ENCODE results near the gene CACNA1I.
"Not testable (repeated sequence)": the region's sequence is repeated elsewhere in the genome, so short reads cannot be mapped to it uniquely, and the experiment has no call there.

CACNA1I gene

DNA sequence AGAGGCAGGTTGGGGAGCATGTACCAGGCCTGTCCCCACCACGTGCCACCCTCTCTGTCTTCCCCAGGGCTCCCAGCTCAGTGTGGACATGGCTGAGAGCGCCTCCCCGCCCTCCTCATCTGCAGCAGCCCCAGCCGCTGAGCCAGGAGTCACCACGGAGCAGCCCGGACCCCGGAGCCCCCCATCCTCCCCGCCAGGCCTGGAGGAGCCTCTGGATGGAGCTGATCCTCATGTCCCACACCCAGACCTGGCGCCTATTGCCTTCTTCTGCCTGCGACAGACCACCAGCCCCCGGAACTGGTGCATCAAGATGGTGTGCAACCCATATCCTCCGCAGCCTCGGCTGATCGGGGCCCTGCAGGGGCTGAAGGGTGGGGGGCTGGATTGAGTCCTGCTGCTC lies at the start of gene CACNA1I:
TSS of gene CACNA1I (plus strand) at position 89 of the 400 bp plus-strand sequence. CDS start at position 89, 0 bp downstream.
- no peak for DNase-seq (ENCODE audit: low spot score)

DNA sequence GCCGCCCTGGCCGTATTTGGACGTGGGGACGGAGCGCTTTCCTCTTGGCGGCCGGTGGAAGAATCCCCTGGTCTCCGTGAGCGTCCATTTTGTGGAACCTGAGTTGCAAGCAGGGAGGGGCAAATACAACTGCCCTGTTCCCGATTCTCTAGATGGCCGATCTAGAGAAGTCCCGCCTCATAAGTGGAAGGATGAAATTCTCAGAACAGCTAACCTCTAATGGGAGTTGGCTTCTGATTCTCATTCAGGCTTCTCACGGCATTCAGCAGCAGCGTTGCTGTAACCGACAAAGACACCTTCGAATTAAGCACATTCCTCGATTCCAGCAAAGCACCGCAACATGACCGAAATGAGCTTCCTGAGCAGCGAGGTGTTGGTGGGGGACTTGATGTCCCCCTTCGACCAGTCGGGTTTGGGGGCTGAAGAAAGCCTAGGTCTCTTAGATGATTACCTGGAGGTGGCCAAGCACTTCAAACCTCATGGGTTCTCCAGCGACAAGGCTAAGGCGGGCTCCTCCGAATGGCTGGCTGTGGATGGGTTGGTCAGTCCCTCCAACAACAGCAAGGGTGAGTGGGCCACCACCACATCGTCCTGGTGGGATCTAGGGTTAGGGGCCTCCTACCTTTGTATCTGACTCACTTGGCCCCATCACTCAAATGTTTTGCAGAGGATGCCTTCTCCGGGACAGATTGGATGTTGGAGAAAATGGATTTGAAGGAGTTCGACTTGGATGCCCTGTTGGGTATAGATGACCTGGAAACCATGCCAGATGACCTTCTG lies 49.3 kb upstream of the CACNA1I start:
- DNase-seq (ENCODE audit: low spot score) = not testable (repeated sequence)

DNA sequence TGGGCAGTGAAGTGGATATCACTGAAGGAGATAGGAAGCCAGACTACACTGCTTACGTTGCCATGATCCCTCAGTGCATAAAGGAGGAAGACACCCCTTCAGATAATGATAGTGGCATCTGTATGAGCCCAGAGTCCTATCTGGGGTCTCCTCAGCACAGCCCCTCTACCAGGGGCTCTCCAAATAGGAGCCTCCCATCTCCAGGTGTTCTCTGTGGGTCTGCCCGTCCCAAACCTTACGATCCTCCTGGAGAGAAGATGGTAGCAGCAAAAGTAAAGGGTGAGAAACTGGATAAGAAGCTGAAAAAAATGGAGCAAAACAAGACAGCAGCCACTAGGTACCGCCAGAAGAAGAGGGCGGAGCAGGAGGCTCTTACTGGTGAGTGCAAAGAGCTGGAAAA lies 48.5 kb upstream of the CACNA1I start:
- not testable (repeated sequence) for DNase-seq (ENCODE audit: low spot score)

DNA sequence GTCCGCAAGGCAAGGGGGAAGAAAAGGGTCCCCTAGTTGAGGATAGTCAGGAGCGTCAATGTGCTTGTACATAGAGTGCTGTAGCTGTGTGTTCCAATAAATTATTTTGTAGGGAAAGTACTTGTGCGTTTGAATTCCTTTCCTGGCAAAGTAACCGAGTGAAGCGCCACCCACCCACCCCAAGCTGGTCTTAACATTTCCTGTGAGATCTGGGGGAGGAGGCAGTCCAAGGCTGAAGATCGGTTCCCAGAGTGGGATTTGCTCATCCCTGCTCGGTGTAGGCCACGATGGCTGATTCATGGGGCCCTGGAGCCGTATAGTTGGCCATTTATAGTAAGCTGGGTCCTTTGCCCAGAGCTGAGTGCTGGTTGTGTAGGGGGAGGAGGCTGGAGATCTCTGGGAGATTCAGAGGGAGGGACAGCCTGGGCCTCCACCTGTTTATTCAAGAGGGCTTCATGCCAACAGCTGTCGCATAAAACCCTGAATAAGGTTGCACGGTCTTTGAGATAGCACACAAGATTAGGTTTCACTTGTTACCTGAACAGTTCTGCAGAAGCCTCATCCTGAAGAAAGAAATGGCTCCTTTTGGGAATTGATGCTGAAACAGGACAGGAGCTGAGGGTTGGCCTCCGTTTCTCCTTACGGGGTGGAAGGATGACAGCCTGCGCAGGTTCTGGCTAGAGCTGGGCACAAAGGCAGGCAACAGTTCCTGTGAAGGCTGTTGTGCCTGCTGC lies 47.8 kb upstream of the CACNA1I start:
- DNase-seq (ENCODE audit: low spot score) = peak; percentile 56

DNA sequence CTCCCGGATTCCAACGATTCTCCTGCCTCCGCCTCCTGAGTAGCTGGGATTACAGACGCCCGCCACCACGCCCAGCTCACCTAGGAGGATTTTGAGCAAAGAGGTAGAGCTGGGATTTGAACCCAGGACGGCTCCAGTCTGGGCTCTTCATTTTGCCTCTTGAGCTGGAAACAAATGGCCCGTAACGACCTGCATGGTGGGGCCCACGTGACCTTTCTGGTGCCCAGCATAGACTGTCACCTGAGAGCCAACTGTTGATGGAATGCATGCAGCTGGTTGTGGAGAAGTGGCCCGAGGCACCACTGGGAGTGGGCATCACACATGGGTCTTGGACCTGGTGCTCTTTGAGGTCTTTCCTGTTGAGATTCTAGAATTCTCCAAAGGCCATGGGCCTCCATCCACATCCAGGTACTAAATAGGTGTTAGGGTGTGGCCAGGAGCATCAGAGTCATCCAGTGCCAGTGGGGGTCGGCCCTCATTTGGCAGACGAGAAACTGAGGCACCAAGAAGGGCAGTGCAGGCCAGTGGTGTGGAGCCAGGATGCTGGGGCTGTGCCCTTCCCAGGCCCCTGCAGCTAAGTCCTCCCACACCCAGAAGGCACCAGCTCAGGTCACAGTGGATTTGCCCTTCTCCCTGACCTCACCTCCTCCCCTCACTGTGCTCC lies 46.3 kb upstream of the CACNA1I start:
- no peak for DNase-seq (ENCODE audit: low spot score)

DNA sequence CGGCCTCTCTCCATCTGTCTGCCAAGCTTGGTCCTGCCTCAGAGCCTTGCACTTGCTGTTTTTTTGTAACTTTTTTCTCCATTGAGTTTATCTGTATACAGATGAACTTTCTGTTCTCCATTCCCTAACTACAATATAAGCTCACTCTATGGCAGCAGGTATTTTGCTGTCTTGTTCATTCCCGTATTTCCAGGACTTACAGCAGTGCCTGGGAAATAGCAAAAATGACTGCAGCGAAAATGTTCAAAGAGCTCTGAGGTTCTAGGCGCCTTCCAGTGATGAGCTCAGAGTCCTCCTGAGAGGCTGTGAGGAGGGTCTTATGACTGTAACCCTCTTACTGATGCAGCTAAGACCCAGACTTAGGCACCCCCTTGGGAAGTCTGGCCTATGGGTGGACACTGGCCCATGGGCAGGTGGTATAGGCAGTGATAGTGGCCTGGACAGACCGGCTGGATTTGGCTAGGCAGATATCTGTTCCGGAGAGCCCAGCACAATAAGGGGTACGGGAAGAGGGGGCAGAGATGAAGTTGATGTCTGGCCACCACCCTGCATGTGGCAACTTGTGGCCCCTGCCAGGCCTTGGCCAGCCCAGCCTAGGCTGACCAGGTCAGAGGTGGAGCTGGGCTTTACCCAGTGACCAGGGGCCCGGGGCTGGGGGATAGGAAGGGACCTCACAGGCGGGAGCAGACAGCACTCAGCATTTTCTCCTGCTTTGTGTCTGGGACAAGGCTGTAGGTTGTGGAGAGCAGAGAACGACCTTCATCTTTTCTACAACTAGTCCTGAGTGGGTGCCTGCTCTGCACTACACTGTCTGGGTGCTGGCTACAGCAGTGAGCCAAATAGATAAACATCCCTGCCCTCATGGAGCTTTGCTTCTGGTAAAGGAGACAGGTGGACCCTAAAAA lies 45.5 kb upstream of the CACNA1I start:
- DNase-seq (ENCODE audit: low spot score) = no peak

DNA sequence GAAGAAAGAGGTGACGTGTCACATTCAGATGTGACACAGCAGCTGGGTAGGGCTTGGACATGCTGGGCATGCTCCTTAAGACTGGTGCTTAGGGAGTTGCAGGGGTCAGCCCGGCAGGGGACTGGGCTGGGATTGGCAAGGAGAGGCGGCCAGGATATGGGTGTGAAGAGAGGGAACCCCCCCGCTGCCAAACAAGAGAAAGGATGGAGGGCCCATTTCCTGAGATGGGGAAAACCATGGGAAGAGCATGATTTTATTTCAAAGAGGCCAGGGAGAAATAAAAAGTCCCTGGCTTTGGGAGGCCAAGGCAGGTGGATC lies 44.9 kb upstream of the CACNA1I start:
- DNase-seq (ENCODE audit: low spot score) = no peak

DNA sequence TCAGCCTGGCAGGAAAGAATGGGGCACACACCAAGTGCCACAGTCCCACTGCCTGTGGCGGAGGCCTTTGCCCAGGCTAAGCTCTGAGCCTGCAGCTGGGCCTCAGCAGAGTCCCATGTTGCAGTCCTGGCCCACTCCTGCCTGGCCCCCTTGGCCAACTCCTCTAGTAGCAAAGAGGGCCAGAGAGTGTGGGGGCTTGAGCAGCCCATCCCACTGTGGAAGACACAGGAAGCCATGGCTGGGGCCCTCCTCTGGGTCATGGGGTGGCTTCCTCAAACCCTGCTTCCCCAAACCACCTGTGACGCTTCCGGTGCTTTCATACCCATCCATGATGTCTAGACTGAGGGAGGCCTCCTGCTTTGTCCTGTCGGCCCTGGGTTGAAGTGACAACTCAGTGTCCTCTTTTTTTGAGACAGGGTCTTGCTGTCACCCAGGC lies 43.8 kb upstream of the CACNA1I start:
- DNase-seq (ENCODE audit: low spot score) = no peak

DNA sequence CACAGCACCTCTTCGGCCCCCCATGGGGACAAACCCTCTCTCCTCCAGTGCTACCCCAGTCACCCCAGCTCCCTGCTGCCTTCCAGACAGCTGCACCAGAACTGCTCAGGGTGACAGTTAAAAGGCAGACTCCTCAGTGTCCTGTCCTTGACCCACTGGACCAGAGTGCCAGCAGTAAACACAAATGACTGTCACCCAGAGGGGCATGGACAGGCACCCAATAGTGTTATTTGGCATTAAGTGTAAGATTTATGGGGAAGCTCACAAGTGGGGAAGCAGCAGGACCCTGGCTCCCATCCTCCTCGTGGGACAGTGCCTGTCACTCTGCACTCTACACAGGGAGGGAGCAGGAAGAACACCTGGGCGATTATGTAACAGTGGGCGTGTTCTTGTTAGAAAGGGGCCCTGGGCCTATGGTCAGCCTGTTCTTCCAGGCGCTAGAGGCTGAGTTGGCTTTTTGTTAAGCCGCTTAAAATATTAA lies 43.0 kb upstream of the CACNA1I start:
- DNase-seq (ENCODE audit: low spot score) = no peak

DNA sequence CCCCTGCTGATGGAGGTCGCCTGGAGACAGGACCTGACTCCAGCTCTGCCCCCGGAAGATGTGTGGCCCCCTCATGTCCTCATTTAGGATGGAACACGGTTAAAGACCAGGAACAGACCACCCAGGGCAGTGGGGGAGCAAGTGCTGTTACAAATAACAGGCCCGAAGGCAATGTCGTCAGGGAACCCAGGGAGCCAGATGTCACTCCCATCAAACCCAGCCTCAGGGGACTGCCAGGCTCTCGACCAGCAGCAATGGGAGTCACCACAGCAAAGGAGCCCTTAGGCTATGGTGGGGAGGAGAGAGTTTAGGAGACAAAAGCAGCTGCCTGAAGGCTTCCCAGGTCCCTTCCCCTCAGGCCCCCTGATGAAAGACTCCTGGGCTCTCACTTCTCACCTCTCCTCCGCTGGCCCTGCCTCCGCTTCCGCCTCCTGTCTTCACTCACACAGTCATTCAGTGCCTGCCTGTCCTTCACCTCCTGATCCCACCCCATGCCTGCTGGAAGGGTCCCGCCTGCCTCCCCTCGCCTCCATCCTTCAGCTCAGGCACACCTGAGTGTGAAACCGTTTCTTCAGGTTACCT lies 42.4 kb upstream of the CACNA1I start:
- no peak for DNase-seq (ENCODE audit: low spot score)

DNA sequence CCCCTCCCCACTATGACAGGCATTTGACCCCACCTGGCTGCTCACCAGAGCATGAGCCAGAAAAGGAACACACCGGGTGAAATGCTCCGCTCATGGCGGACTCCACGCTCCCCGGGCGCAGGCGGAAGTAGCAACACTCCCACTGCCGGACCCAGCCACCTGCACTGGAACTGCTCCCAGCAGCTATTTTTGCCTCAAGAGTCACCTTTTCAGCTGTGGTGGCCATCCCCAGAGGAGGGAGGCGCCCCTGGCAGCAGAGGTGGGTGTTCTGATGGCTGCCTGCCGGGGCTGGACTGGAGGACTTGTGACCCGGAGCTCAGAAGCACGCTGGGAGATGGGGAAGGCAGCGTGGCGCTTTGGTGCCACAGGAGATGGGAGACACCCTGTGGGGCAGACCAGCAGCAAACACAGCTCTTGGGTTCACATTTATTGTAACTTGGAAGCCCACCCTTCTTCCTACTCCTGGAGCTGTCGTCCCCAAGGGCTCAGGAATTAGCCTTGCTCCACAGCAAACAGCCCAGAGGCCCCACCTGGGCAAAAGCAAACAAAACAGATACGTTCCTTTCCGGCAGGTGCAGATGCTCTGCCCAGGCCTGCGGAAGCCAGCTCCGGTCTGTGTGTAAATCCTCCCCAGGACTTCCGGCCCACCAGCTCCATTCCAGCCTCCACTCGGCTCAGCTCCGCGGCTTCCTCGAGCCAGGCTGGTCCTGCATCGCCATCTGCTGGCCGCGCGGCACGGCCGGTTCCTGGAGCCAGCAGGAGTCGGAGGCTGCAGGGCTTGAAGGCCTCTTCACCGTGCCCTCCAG lies 41.7 kb upstream of the CACNA1I start:
- peak; percentile 87 for DNase-seq (ENCODE audit: low spot score)

DNA sequence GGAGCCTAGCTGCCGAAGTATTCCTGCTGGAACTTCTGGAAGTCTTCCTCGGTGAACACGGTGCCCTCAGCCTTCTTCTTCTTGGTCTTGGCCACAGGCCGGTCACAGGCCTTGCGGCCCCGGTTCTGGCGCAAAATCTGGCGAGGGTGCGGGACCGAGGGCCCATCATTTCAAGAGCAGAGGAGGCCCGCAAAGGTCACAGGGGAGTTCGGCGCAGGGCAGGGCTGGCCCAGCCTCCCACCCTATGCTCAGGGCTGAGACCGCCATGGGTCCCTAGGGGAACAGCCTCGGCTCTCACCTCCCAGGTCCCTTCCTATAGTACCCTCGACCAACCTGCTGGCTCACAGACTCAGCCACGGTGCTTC lies 41.1 kb upstream of the CACNA1I start:
- DNase-seq (ENCODE audit: low spot score) = no peak

DNA sequence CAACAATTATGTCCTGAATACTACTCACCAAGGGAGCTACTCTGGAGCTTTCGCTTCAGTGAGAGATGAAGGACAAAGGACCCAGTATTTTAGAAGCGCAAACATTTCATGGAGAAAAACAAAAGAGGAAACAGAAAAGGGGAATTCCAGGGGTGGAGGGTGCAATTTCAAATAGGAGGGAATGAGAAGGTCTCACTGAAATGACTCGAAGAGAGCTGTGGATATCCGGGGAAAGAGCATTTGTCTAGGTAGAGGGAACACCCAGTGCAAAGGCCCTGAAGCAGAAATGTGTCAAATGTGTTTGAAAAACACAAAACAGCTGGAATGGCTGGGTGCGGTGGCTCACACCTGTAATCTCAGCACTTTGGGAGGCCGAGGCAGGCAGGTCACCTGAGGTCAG lies 40.4 kb upstream of the CACNA1I start:
- DNase-seq (ENCODE audit: low spot score) = no peak

DNA sequence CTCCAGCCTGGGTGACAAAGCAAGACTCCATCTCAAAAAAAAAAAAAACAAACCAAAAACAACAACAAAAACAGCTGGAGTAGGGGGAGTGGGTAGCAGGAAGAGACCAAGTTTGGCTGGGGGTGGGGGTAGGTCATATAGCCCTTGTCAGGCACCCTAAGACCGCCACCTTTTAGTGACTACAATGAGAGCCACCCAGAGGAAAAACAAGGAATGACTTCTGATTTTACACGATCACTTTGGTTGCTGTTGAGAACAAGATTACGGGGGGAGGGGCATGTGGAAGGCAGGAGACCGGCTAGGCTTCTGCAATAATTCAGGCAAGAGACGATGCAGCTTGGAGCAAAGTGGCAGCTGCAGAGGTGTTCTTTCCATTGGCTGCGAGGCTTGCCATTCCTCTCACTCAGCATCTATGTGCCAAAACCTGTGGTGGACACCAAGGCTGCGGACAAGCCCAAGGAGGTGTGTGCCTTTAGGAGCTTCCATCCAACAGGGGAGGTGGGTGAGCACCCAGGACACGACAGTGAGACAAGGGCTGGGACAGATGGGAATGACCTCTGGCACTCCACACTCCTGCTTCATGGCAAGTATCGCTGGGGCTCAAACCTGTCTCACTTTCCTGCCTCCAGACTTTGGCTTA lies 39.7 kb upstream of the CACNA1I start:
- peak; percentile 59 for DNase-seq (ENCODE audit: low spot score)

DNA sequence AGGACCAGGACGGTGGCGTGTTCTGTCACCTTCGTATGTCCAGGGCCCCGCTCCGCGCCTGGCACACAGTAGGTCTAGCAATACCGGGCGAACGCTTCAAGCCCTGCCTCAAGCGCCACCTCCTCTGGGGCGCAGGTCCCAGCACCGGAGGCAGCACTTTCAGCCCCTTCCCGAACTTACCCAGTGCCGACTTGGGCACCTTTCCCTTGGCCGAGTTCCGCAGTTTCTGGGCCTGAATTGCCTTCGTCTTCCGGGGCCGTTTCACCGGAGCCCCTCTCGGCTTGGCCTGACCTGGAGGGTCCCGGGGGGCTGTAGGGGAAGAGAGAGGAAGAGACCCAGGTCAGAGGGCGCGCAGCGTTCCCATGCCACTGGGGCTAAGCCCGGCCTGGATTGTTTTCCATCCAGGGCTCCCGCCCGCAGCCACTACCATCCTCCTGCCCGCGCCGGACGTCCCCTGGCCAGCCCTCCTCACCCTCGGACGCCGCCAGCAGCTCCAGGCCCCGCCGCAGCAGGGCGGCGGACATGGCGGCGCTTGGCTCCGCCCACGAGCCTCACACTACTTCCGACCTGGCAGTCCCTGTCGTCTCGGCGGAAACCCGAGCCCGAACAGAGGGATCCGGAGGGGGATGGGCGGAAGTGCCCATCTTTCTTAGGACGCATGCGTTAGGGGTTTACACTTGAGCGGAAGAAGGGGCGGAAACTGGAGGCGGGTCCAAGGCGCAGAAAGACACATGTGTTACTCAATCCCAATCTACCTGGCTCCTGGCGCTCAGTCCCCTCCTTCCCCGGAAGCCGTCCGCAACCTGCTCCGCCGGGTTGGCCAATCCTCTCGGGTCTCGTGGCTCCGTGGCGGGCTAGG lies 38.1 kb upstream of the CACNA1I start, which contains the start of gene RPS19BP1:
TSS of gene RPS19BP1 (minus strand) at position 534 of the 859 bp plus-strand sequence. CDS start at position 524, 10 bp downstream.
- DNase-seq (ENCODE audit: low spot score) = peak; percentile 96

DNA sequence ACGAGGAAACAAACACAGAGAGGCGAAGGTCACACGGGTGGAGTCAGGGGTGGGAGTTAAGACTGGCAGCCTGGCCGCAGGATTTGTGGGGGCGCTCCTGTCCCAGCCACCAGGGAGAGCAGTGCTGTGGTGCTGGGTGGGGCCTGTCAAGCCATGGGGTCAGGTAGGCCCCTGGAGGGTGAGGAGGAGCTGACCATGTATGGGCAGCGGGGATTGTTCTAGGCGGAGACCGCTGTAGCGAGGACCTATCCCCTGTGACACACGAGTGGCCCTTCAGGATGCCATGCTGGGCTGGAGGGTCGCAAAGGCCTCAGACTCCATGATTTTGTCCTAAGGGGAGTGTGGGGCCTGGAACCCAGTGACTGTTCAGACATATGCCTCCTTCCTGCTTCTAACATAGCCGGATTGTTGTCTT lies 36.5 kb upstream of the CACNA1I start:
- no peak for DNase-seq (ENCODE audit: low spot score)

DNA sequence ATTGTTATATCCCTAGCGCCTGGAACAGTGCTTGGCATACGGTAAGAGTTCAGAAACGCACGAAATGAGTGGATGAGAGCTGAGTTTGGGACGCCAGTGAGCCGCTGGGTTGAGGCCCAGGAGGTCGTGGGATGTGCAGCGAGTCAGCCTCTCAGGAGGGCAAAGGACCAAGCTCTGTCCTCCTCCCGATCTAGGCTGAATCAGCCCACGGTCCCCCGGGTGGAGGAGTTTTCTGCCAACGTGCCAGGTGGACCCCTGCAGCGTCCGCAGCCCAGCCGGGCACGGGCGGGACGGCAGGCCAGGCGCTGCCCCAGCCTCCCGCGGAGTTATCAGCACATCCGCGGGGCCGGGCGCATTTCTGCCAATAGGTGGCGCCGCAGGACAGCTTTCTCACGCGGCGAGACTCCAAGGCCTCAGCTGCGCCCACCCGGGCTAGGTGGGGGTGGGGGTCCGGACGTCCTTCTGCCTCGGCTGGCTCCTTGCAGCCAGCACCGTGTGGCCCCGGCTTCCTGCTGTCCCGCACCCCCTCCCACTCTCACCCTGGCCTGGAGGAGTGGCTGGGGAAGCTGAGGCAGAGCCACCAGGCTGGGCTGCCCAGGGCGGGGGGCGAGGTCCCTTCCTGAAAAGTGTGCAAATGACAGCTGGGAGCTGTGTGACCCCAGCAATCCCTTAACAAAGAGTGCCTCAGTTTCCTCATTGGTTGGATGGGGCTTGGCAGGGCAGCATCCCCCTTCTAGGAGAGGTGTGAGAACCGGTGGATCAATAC lies 35.8 kb upstream of the CACNA1I start:
- DNase-seq (ENCODE audit: low spot score) = peak; percentile 88

DNA sequence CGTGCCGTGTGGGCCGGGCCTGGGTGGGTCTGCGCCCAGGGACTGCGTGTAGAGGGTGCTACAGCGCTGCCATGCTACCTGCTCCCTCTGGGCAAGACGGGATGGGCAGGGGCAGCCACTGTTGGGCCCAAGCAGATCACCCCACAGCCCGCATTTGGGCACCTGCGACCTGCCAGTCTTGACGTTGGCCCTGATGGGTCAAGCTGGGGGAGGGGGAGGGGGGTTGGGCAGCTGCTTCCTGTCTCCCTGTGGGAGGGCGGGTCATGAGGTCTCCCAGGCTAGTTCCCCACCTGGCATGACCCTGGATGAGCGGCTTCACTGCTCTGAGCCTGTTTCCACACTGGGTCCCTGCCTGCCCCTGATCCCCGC lies 35.2 kb upstream of the CACNA1I start:
- no peak for DNase-seq (ENCODE audit: low spot score)
